GM12874 (cell line): Measurements from ENCODE around the gene CDKN2B.

Source experiments
- CTCF ChIP-seq: IDR thresholded peaks from 2 replicates; pipeline ENCODE4 v1.5.1; 2011; ENCODE audit warnings: low read depth, mild to moderate bottlenecking, control low read depth, low read length, moderate library complexity; ENCODE audit not compliant: insufficient read depth

CDKN2B gene

GRCh38 chr9:22010866-22011625 lies 1.9 kb upstream of the CDKN2B start:
- no peak for TF ChIP-seq CTCF

- TF ChIP-seq CTCF, result no peak
These were observed 382 bp upstream of the CDKN2B start for GRCh38 chr9:22009506-22009867.

- TF ChIP-seq CTCF, result no peak
These were observed 755 bp downstream of the CDKN2B start for GRCh38 chr9:22008384-22008716.

- TF ChIP-seq CTCF, result no peak
These were observed 3.2 kb downstream of the CDKN2B start for GRCh38 chr9:22005702-22006606.

GRCh38 chr9:22005021-22005701 lies 3.9 kb downstream of the CDKN2B start:
- TF ChIP-seq CTCF, result no peak

- TF ChIP-seq CTCF, result no peak
These were observed 7.1 kb downstream of the CDKN2B start for GRCh38 chr9:22002038-22002437.

GRCh38 chr9:21998026-21998425 lies 11.1 kb downstream of the CDKN2B start:
- no peak for TF ChIP-seq CTCF
